Type B pancreatic cell (in vitro differentiated cells): ENCODE results near the gene ACTN4. TPM values are rescaled to one million over a fixed set of nuclear protein-coding genes. Genes with fewer than 3 reads are reported as not detected.

Experiments
- DNase-seq: peaks from one replicate; pipeline ENCODE4 v3.0.0; 2021; ENCODE audit warnings: mixed read lengths; ENCODE audit not compliant: unreplicated experiment; ENCODE audit errors: extremely low spot score
- H3K27ac Mint-ChIP-seq: 2 replicates; pipeline ENCODE4 v1.8.0; 2021; ENCODE audit warnings: mild to moderate bottlenecking, mixed read lengths
- H3K27me3 Mint-ChIP-seq: 2 replicates; pipeline ENCODE4 v1.8.0; 2021; ENCODE audit warnings: mixed read lengths
- H3K36me3 Mint-ChIP-seq: 2 replicates; pipeline ENCODE4 v1.8.0; 2021; ENCODE audit warnings: mixed read lengths
- H3K4me1 Mint-ChIP-seq: one replicate; pipeline ENCODE4 v1.8.0; 2021; ENCODE audit warnings: mixed read lengths; ENCODE audit not compliant: unreplicated experiment
- H3K4me3 Mint-ChIP-seq: 2 replicates; pipeline ENCODE4 v1.8.0; 2021; ENCODE audit warnings: mild to moderate bottlenecking, mixed read lengths
- H3K9me3 Mint-ChIP-seq: 2 replicates; pipeline ENCODE4 v1.8.0; 2021; ENCODE audit warnings: mixed read lengths
- CTCF ChIP-seq: fragments of 200-600 bp; sonication (generic); conservative IDR thresholded peaks from 2 replicates; pipeline ENCODE4 v1.5.0; 2021; ENCODE audit warnings: antibody characterized with exemption, mild to moderate bottlenecking
- total RNA-seq: library from RNA; stranded (reverse); gene quantifications from 2 replicates; pipeline ENCODE4 v1.2.1, GENCODE V29; 2021; ENCODE audit warnings: low replicate concordance

ACTN4 gene
- total RNA-seq, 1 donor from 2014 or later, result 475 TPM

GRCh38 chr19:38655148-38655824 is 7.8 kb downstream of the ACTN4 start:
- no peak for DNase-seq
- no peak for TF ChIP-seq CTCF
- peaks cover 67% of the 10 kb centered on the region for H3K4me1 Mint-ChIP-seq
- no peaks in the 10 kb centered on the region for H3K27me3 Mint-ChIP-seq
- no peaks in the 10 kb centered on the region for H3K9me3 Mint-ChIP-seq
- H3K4me3 Mint-ChIP-seq, result peak overlapping the region; percentile 67
- peak overlapping the region; percentile 100 for H3K27ac Mint-ChIP-seq
- H3K36me3 Mint-ChIP-seq, result peaks cover 27% of the 10 kb centered on the region

- H3K4me3 Mint-ChIP-seq, result peak overlapping the region; percentile 63
- peaks cover 74% of the 10 kb centered on the region for H3K4me1 Mint-ChIP-seq
- peak overlapping the region; percentile 100 for H3K27ac Mint-ChIP-seq
- H3K27me3 Mint-ChIP-seq, result no peaks in the 10 kb centered on the region
- TF ChIP-seq CTCF, result no peak
- no peak for DNase-seq
- no peaks in the 10 kb centered on the region for H3K9me3 Mint-ChIP-seq
- peaks cover 27% of the 10 kb centered on the region for H3K36me3 Mint-ChIP-seq
Measured at GRCh38 chr19:38656171-38656981, 8.9 kb downstream of the ACTN4 start.

GRCh38 chr19:38657633-38658222 is 10.3 kb downstream of the ACTN4 start:
- Mint-ChIP-seq H3K27ac (peak overlapping the region; percentile 100), H3K4me1 (peaks cover 71% of the 10 kb centered on the region), H3K27me3 (no peaks in the 10 kb centered on the region), H3K9me3 (no peaks in the 10 kb centered on the region), H3K4me3 (peak overlapping the region; percentile 83), H3K36me3 (peaks cover 33% of the 10 kb centered on the region)
- TF ChIP-seq CTCF, result no peak
- DNase-seq, result no peak

- no peak for DNase-seq
- peaks cover 33% of the 10 kb centered on the region for H3K36me3 Mint-ChIP-seq
- H3K4me1 Mint-ChIP-seq, result peaks cover 70% of the 10 kb centered on the region
- H3K4me3 Mint-ChIP-seq, result peak overlapping the region; percentile 83
- H3K27me3 Mint-ChIP-seq, result no peaks in the 10 kb centered on the region
- peak overlapping the region; percentile 100 for H3K27ac Mint-ChIP-seq
- H3K9me3 Mint-ChIP-seq, result no peaks in the 10 kb centered on the region
- no peak for TF ChIP-seq CTCF
Measured at GRCh38 chr19:38658462-38659306, 11.2 kb downstream of the ACTN4 start.

- no peak for TF ChIP-seq CTCF
- Mint-ChIP-seq H3K4me3 (peak overlapping the region; percentile 64), H3K27me3 (no peaks in the 10 kb centered on the region), H3K4me1 (peaks cover 72% of the 10 kb centered on the region), H3K9me3 (no peaks in the 10 kb centered on the region), H3K27ac (peak overlapping the region; percentile 100), H3K36me3 (peaks cover 29% of the 10 kb centered on the region)
- DNase-seq, result no peak
Measured at GRCh38 chr19:38660724-38661123, 13.3 kb downstream of the ACTN4 start.
